Measurements from ENCODE around the gene SND1.

DNA sequence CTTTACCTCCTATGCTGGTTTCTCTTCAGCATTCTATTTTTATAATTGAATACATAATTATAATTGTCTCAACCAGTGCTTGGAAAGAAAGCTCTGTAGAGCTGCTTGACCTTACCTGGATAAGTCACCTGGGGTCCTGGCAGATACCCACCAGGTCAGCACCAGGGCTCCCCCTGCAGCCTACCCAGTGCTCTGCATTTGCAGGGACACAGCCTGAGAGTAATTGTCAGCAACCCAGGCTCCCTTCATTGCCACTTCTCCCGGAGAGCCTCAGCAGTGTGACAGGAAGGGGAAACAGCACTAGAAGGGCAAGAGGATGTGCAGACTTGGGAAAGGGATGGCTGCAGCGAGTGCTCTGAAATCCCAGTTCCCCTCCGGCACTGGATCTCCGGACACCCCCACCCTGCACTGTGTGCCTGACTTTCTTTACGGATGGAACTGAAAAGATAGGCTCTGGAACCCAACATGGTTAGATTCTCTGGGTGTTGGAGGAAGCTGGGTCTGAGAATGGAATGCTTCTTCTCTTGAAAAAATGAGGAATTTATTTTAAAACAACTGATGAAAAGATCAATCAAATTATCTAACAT lies 22.6 kb upstream of the SND1 start:
- TF ChIP-seq, protein P1, sequence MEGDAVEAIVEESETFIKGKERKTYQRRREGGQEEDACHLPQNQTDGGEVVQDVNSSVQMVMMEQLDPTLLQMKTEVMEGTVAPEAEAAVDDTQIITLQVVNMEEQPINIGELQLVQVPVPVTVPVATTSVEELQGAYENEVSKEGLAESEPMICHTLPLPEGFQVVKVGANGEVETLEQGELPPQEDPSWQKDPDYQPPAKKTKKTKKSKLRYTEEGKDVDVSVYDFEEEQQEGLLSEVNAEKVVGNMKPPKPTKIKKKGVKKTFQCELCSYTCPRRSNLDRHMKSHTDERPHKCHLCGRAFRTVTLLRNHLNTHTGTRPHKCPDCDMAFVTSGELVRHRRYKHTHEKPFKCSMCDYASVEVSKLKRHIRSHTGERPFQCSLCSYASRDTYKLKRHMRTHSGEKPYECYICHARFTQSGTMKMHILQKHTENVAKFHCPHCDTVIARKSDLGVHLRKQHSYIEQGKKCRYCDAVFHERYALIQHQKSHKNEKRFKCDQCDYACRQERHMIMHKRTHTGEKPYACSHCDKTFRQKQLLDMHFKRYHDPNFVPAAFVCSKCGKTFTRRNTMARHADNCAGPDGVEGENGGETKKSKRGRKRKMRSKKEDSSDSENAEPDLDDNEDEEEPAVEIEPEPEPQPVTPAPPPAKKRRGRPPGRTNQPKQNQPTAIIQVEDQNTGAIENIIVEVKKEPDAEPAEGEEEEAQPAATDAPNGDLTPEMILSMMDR (IDR thresholded peaks at IDR 0.05; ENCODE audit: extremely low read depth in 1 of 2, insufficient read depth in 1 of 2, low read depth in 1 of 2, low read length in 2 of 2), result peak; percentile 26 to 36
- TF ChIP-seq FOS (IDR thresholded peaks at IDR 0.05; ENCODE audit: borderline replicate concordance, insufficient read depth, low read length) (no peak), MAX (IDR thresholded peaks at IDR 0.05; ENCODE audit: insufficient read depth, insufficient read length) (no peak), EZH2 (IDR thresholded peaks at IDR 0.05; ENCODE audit: borderline replicate concordance, low read depth, low read length, severe bottlenecking) (no peak)

Data from endothelial cell of umbilical vein (primary cell).